ENCODE measurements around the gene AHRR. TPM values are rescaled to one million over a fixed set of nuclear protein-coding genes. Genes with fewer than 3 reads are reported as not detected.

Gene AHRR
- total and polyA plus RNA-seq, 2 donors (not counting 1 experiment from before 2014, with no cell fraction given): 11.3 to 26.4 TPM

GRCh38 chr5:425714-426113, 104.2 kb downstream of the AHRR start:
- H4K20me1 ChIP-seq (ENCODE audit: control insufficient read depth, extremely low read depth, insufficient read depth, low read length): no peaks in the 10 kb centered on the region
- DNase-seq (ENCODE audit: low read depth in 2 of 2): peak in 1 of 2 donors; percentile 41
- H2AFZ ChIP-seq (ENCODE audit: low read length): no peak overlapping the region
- H3K36me3 ChIP-seq (ENCODE audit: control insufficient read depth, insufficient read depth, low read length): peaks cover 22% of the 10 kb centered on the region
- H3K4me2 ChIP-seq (ENCODE audit: extremely low read depth, insufficient read depth, low read length): no peak overlapping the region
- no peaks in the 10 kb centered on the region for H3K79me2 ChIP-seq (ENCODE audit: control insufficient read depth, insufficient read depth, low read length)
- H3K4me1 ChIP-seq (ENCODE audit: control insufficient read depth, extremely low read depth, insufficient read depth, low read length): peaks cover 12% of the 10 kb centered on the region
- peak; percentile 17 to 18 for TF ChIP-seq CTCF (conservative IDR thresholded peaks at IDR 0.05 in 1 of 2, IDR thresholded peaks at IDR 0.05 in 1 of 2; ENCODE audit: low read depth in 1 of 2, low read length in 2 of 2)
- TF ChIP-seq EZH2 (IDR thresholded peaks at IDR 0.05; ENCODE audit: low read length, missing control alignments): no peak
- H3K9ac ChIP-seq (ENCODE audit: insufficient read depth, low read length): no peak overlapping the region
- no peak overlapping the region for H3K4me3 ChIP-seq (replicated peaks in 1 of 4; ENCODE audit: control extremely low read depth in 1 of 4, insufficient read depth in 1 of 4, low read depth in 3 of 4, low read length in 4 of 4)
- no peaks in the 10 kb centered on the region for H3K9me3 ChIP-seq (ENCODE audit: control insufficient read depth, insufficient read depth, low read depth, low read length)
- H3K27ac ChIP-seq (ENCODE audit: insufficient read depth, low read length): no peak overlapping the region
- H3K27me3 ChIP-seq (ENCODE audit: control insufficient read depth, insufficient read depth, low read length): no peaks in the 10 kb centered on the region

- Histone ChIP-seq H3K9ac (ENCODE audit: insufficient read depth, low read length) (no peak overlapping the region), H3K9me3 (ENCODE audit: control insufficient read depth, insufficient read depth, low read depth, low read length) (no peaks in the 10 kb centered on the region), H4K20me1 (ENCODE audit: control insufficient read depth, extremely low read depth, insufficient read depth, low read length) (no peaks in the 10 kb centered on the region), H2AFZ (ENCODE audit: low read length) (no peak overlapping the region), H3K27ac (ENCODE audit: insufficient read depth, low read length) (no peak overlapping the region), H3K4me3 (replicated peaks in 1 of 4; ENCODE audit: control extremely low read depth in 1 of 4, insufficient read depth in 1 of 4, low read depth in 3 of 4, low read length in 4 of 4) (no peak overlapping the region), H3K36me3 (ENCODE audit: control insufficient read depth, insufficient read depth, low read length) (peaks cover 22% of the 10 kb centered on the region), H3K27me3 (ENCODE audit: control insufficient read depth, insufficient read depth, low read length) (no peaks in the 10 kb centered on the region), H3K4me2 (ENCODE audit: extremely low read depth, insufficient read depth, low read length) (no peak overlapping the region), H3K4me1 (ENCODE audit: control insufficient read depth, extremely low read depth, insufficient read depth, low read length) (peaks cover 12% of the 10 kb centered on the region), H3K79me2 (ENCODE audit: control insufficient read depth, insufficient read depth, low read length) (no peaks in the 10 kb centered on the region)
- TF ChIP-seq CTCF (conservative IDR thresholded peaks at IDR 0.05 in 1 of 2, IDR thresholded peaks at IDR 0.05 in 1 of 2; ENCODE audit: low read depth in 1 of 2, low read length in 2 of 2): no peak
- TF ChIP-seq EZH2 (IDR thresholded peaks at IDR 0.05; ENCODE audit: low read length, missing control alignments): no peak
- DNase-seq (ENCODE audit: low read depth in 2 of 2): no peak
Observed at GRCh38 chr5:426392-426976, 105.0 kb downstream of the AHRR start.

GRCh38 chr5:427415-428087, 106.0 kb downstream of the AHRR start:
- Histone ChIP-seq H3K27me3 (ENCODE audit: control insufficient read depth, insufficient read depth, low read length) (no peaks in the 10 kb centered on the region), H3K4me2 (ENCODE audit: extremely low read depth, insufficient read depth, low read length) (no peak overlapping the region), H3K4me3 (replicated peaks in 1 of 4; ENCODE audit: control extremely low read depth in 1 of 4, insufficient read depth in 1 of 4, low read depth in 3 of 4, low read length in 4 of 4) (no peak overlapping the region), H3K4me1 (ENCODE audit: control insufficient read depth, extremely low read depth, insufficient read depth, low read length) (peaks cover 14% of the 10 kb centered on the region), H3K79me2 (ENCODE audit: control insufficient read depth, insufficient read depth, low read length) (no peaks in the 10 kb centered on the region), H3K36me3 (ENCODE audit: control insufficient read depth, insufficient read depth, low read length) (peaks cover 23% of the 10 kb centered on the region), H3K9me3 (ENCODE audit: control insufficient read depth, insufficient read depth, low read depth, low read length) (no peaks in the 10 kb centered on the region), H3K9ac (ENCODE audit: insufficient read depth, low read length) (no peak overlapping the region), H3K27ac (ENCODE audit: insufficient read depth, low read length) (no peak overlapping the region), H4K20me1 (ENCODE audit: control insufficient read depth, extremely low read depth, insufficient read depth, low read length) (no peaks in the 10 kb centered on the region), H2AFZ (ENCODE audit: low read length) (no peak overlapping the region)
- no peak for DNase-seq (ENCODE audit: low read depth in 2 of 2)
- TF ChIP-seq CTCF (conservative IDR thresholded peaks at IDR 0.05 in 1 of 2, IDR thresholded peaks at IDR 0.05 in 1 of 2; ENCODE audit: low read depth in 1 of 2, low read length in 2 of 2) (no peak), EZH2 (IDR thresholded peaks at IDR 0.05; ENCODE audit: low read length, missing control alignments) (no peak)

Data from fibroblast of lung (primary cell).